Subcutaneous abdominal adipose tissue (tissue), 5 donors: Measurements from ENCODE around the gene IL17RB.

Experiments used
- H3K27ac ChIP-seq: one replicate; pipeline ENCODE4 v1.7.0; 2013; ENCODE audit warnings: low read depth, mild to moderate bottlenecking, inconsistent platforms, low read length, moderate library complexity
- H3K27me3 ChIP-seq, 5 donors: one replicate each; pipeline ENCODE4 v1.7.0; 2013; ENCODE audit warnings: low read length in 5 of 5, inconsistent platforms in 1 of 5; ENCODE audit not compliant: control insufficient read depth in 5 of 5, insufficient read depth in 4 of 5
- H3K36me3 ChIP-seq, 5 donors: one replicate each; pipeline ENCODE4 v1.7.0; 2013; ENCODE audit warnings: low read length in 5 of 5; ENCODE audit not compliant: control insufficient read depth in 5 of 5, insufficient read depth in 5 of 5
- H3K4me1 ChIP-seq, 5 donors: one replicate each; pipeline ENCODE4 v1.7.0; 2013; ENCODE audit warnings: low read length in 5 of 5, mild to moderate bottlenecking in 3 of 5, moderate library complexity in 1 of 5; ENCODE audit not compliant: control insufficient read depth in 5 of 5, insufficient read depth in 5 of 5
- H3K4me3 ChIP-seq, 5 donors: one replicate each; pipeline ENCODE4 v1.7.0; 2013; ENCODE audit warnings: low read length in 5 of 5, low read depth in 1 of 5
- H3K9ac ChIP-seq, 5 donors: one replicate each; pipeline ENCODE4 v1.7.0; 2013; ENCODE audit warnings: low read length in 5 of 5, mild to moderate bottlenecking in 4 of 5, moderate library complexity in 3 of 5
- H3K9me3 ChIP-seq, 5 donors: one replicate each; pipeline ENCODE4 v1.7.0; 2013; ENCODE audit warnings: low read length in 5 of 5; ENCODE audit not compliant: control insufficient read depth in 5 of 5
- donor health status: healthy.
- donor health status: healthy.
- donor health status: healthy.
- donor health status: healthy.
- donor health status: healthy.

Gene IL17RB

DNA sequence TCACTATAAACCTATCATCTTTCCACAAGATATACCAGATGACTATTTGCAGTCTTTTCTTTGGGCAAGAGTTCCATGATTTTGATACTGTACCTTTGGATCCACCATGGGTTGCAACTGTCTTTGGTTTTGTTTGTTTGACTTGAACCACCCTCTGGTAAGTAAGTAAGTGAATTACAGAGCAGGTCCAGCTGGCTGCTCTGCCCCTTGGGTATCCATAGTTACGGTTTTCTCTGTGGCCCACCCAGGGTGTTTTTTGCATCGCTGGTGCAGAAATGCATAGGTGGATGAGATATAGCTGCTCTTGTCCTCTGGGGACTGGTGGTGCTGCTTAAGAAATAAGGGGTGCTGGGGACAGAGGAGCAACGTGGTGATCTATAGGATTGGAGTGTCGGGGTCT is 33.9 kb upstream of the IL17RB start:
- no peak overlapping the region for H3K4me3 ChIP-seq
- H3K27me3 ChIP-seq: peaks cover 0 to 5% (median 4%) of the 10 kb centered on the region in 5 donors
- no peaks in the 10 kb centered on the region for H3K4me1 ChIP-seq
- no peak overlapping the region for H3K27ac ChIP-seq
- no peak overlapping the region for H3K9ac ChIP-seq
- H3K36me3 ChIP-seq: no peaks in the 10 kb centered on the region
- H3K9me3 ChIP-seq: no peaks in the 10 kb centered on the region

DNA sequence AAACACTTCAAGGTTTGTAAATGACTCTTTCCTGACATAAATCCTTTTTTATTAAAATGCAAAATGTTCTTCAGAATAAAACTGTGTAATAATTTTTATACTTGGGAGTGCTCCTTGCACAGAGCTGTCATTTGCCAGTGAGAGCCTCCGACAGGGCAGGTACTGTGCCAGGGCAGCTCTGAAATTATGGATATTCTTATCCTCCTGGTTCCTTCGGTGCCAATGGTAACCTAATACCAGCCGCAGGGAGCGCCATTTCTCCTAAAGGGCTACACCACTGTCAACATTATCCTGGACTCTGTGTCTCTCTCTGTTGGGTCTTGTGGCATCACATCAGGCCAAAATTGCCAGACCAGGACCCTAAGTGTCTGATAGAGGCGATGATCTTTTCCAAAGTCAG is 33.1 kb upstream of the IL17RB start:
- no peak overlapping the region for H3K4me3 ChIP-seq
- H3K27me3 ChIP-seq: peaks cover 0 to 5% (median 0%) of the 10 kb centered on the region in 5 donors
- H3K4me1 ChIP-seq: no peaks in the 10 kb centered on the region
- H3K9ac ChIP-seq: no peak overlapping the region
- H3K9me3 ChIP-seq: no peaks in the 10 kb centered on the region
- no peak overlapping the region for H3K27ac ChIP-seq
- no peaks in the 10 kb centered on the region for H3K36me3 ChIP-seq

DNA sequence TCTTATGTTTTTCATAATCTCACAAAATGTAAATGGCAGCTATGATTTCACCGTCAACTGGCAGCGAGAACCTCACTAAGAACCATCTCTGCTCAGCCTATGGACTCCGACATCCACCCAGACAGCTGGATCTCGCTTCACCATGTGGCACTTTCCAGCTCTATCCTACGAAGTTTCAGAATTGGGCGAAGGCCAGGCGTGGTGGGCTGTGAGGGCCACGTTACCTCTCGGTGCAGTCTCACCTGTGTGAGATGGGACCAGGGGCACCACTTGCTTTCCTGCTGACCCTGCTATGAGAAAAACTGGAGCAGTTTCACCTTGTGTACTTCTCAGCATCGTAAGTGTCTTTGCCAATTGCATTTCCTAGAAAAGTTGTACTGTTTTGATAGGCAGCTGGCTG is 32.5 kb upstream of the IL17RB start:
- Histone ChIP-seq H3K9ac (no peak overlapping the region), H3K4me1 (no peaks in the 10 kb centered on the region), H3K9me3 (no peaks in the 10 kb centered on the region), H3K27ac (no peak overlapping the region), H3K4me3 (no peak overlapping the region), H3K27me3 (peaks cover 0 to 5% (median 0%) of the 10 kb centered on the region in 5 donors), H3K36me3 (no peaks in the 10 kb centered on the region)

DNA sequence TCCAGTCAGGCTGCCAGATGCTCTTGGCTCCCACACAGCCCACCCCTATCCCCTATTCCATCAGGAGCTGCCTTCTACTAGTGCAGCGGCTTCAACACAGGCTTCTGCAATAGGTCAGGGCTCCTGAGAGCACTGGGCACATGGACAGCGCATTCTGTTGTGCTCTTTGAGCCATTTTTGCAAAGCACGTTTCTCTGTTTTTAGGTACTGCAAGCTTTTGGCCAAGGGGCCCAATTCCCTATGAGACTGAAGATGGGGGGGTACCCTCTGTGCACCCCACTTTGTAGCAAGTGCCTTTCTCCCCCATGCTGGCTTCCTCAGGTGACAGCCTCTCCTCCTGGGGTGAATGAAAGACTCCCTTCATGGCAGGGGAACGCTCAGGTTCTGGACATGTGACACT is 31.3 kb upstream of the IL17RB start:
- peaks cover 0 to 5% (median 0%) of the 10 kb centered on the region in 5 donors for H3K27me3 ChIP-seq
- no peaks in the 10 kb centered on the region for H3K36me3 ChIP-seq
- H3K4me3 ChIP-seq: no peak overlapping the region
- H3K9me3 ChIP-seq: no peaks in the 10 kb centered on the region
- no peak overlapping the region for H3K27ac ChIP-seq
- H3K9ac ChIP-seq: no peak overlapping the region
- no peaks in the 10 kb centered on the region for H3K4me1 ChIP-seq

DNA sequence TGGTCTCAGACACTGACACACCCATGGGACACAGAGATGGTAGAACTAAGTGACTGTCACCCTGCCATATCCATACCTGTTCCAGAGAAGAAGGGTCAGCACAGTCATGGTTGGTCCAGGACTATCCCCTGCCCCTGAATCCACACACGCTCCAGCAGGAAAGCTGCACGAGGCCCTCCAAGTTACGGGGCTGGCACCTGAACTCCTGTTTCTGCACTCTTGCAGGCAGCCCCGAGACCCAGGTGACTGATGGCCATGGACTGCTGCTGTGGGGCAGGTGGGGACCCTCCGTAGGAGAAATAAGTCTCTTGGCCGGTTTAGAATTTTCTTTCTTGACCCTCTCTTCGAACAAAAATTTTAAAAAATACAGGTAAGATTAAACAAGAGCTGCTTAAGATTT is 30.7 kb upstream of the IL17RB start:
- H3K4me1 ChIP-seq: no peaks in the 10 kb centered on the region
- H3K27me3 ChIP-seq: peaks cover 0 to 5% (median 0%) of the 10 kb centered on the region in 5 donors
- H3K36me3 ChIP-seq: no peaks in the 10 kb centered on the region
- H3K27ac ChIP-seq: no peak overlapping the region
- H3K9ac ChIP-seq: no peak overlapping the region
- no peak overlapping the region for H3K4me3 ChIP-seq
- H3K9me3 ChIP-seq: no peaks in the 10 kb centered on the region

DNA sequence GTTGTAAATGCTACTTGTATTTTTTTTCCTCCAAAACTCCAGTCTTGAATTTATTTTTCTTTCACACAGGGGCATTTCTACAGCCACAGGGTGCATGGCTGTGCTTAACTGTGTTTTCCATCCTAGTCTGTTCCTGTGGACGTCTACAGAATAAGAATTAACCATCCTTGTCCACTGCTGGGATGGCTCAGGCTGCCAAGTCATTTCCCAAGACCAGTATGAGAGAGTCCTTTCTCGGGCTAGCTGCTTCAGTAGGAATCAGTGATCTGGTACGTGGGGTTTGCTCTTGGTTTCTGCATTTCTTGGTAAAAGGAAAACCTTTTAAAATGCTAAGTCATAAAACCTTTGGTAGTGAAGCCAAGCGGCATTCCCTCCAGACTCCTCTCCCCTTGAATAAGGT is 29.9 kb upstream of the IL17RB start:
- Histone ChIP-seq H3K4me3 (no peak overlapping the region), H3K27me3 (peaks cover 0 to 5% (median 0%) of the 10 kb centered on the region in 5 donors), H3K9ac (no peak overlapping the region), H3K9me3 (no peaks in the 10 kb centered on the region), H3K36me3 (no peaks in the 10 kb centered on the region), H3K27ac (no peak overlapping the region), H3K4me1 (no peaks in the 10 kb centered on the region)

DNA sequence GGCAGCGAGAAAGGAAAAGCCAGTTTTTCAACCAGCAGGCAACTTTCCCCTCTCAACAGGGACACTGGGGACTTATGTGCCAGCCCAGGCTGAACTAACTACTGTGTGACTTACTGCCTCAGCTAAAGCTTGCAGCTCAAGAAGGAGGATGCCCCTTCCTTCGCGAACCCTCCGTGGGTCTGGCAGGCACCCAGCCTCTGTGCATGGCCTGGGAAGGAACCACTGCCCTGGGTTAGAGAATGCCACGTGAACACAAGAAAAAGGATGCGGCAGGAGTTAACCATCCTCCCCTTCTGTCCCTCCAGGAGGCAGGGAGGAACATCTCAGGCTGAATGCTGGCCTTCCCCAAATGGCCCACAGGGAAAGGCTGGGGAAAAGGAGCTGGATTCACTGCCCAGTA is 29.2 kb upstream of the IL17RB start:
- Histone ChIP-seq H3K4me1 (no peaks in the 10 kb centered on the region), H3K36me3 (no peaks in the 10 kb centered on the region), H3K9ac (no peak overlapping the region), H3K27me3 (peaks cover 0 to 5% (median 0%) of the 10 kb centered on the region in 5 donors), H3K4me3 (no peak overlapping the region), H3K9me3 (no peaks in the 10 kb centered on the region), H3K27ac (no peak overlapping the region)

DNA sequence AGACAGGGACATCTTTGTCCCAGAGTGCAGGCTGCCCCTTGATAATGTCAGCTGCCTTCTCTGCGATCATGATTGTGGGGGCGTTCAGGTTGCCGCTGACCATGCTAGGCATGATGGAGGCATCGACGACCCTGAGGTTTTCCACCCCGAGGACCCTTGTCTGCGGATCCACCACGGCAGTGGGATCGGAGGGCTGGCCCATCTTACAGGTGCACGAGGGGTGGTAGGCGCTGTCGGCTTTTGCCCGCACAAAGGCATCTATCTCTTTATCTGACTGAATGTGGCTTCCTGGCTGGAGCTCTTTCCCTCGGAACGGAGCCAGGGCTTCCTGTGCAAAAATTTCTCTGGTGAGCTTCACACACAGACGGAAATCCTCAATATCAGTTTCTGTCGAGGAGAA is 28.6 kb upstream of the IL17RB start:
- H3K27me3 ChIP-seq: peaks cover 0 to 5% (median 0%) of the 10 kb centered on the region in 5 donors
- no peaks in the 10 kb centered on the region for H3K4me1 ChIP-seq
- no peak overlapping the region for H3K27ac ChIP-seq
- H3K9me3 ChIP-seq: no peaks in the 10 kb centered on the region
- no peak overlapping the region for H3K4me3 ChIP-seq
- no peaks in the 10 kb centered on the region for H3K36me3 ChIP-seq
- H3K9ac ChIP-seq: no peak overlapping the region

DNA sequence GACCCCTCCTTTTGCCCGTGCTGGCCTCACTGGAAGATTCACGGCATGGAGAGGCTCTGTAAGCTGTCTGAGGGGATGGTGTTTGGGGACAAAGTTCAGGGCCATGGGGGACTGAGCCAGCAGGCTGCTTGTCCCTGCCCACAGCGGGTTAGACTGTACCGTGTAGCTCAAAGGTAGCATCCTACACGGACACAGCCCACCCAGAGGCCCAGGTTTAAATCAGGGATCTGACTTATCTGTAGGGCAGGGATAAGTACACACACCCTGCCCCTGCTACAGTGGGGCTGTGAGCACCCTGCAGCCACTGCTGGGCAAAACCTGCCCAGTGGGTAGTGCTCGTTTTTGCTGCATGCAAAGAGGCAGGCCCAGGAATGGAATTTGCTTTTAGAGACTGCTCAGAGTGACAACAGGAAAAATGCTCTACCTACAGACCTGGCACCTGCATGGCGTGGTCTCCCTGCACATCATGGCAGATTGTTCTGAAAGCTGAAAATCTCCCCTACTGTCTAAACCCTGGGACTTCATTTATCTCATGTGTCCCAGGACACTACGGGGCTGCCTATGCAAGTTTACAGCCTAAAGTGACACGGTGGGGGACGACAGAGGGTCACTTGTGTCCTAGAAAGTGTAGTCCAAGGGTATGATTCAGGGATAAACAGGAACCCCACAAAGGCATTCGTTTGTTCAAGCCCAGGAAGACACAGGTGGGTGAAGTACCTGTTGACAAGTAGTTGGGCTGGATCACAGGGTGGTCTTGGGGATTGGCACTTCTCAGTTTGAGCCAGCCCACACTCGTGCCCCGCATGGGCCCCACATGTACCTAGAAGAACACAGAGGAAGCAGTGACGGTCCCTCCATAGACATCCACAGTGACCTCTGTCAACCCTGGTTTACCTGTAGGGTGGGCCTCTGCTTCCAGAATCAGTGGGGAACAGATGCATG is 27.9 kb upstream of the IL17RB start:
- H3K9ac ChIP-seq: no peak overlapping the region
- no peaks in the 10 kb centered on the region for H3K4me1 ChIP-seq
- no peaks in the 10 kb centered on the region for H3K9me3 ChIP-seq
- no peak overlapping the region for H3K27ac ChIP-seq
- H3K27me3 ChIP-seq: peaks cover 0 to 5% (median 0%) of the 10 kb centered on the region in 5 donors
- H3K36me3 ChIP-seq: no peaks in the 10 kb centered on the region
- H3K4me3 ChIP-seq: no peak overlapping the region

DNA sequence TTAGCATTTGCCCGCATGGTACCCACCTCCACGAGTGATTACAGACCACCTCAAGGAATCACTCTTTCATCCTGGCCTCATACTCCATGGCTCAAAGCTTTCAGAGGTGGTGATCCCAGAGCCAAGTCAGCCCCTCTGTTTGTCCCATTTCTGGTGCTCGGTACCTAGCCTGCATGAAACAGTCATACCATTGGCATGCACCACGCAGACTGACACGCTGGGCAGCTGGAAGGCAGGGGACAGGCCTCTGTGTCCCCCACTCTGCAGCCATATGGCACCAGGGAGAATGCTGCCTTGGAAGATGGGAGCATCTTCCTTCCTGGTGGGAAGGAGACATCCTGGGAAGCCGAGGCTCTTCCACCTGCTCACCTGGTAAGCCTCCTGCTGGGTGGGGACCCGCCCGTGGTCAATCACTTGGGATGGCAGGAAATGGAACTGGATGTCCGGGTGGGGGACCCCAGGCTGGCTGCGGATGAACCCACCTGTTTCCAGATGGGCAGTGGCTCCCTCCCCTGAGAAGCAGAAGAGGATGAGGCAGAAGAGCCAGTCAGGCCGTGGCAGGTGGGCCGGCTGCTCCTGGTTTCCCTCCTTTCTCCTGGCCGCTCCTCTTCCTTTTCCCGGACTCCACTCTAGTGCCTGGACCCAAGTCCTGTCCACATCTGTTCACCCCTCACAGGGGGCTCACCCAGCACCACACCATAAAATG is 27.1 kb upstream of the IL17RB start:
- Histone ChIP-seq H3K27ac (no peak overlapping the region), H3K27me3 (peaks cover 0 to 5% (median 0%) of the 10 kb centered on the region in 5 donors), H3K4me1 (no peaks in the 10 kb centered on the region), H3K9ac (no peak overlapping the region), H3K36me3 (no peaks in the 10 kb centered on the region), H3K9me3 (no peaks in the 10 kb centered on the region), H3K4me3 (no peak overlapping the region)
